ENCODE data around the gene FHIT.
"Not testable (repeated sequence)": the region's sequence is repeated elsewhere in the genome, so short reads cannot be mapped to it uniquely, and the experiment has no call there.

Gene FHIT

DNA sequence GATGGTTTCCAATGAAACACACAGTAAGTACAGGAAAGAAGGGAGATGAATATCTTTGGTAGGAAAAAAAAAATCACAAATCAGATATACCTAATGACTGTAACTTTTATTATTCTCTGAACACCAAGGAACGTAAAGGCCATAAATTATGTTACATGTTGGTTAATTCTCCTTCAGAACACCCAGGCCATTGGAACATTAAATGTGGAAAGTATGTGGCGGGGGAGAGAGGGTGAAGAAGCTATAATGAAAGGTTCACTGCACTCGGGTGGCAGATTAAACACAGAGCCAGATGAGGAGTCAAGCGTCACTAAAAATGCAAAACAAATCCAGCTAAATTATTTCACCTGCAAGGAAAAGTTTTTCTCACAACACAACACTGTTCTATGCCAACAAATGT lies 193.8 kb downstream of the FHIT start:
- DNase-seq (ENCODE audit: low read depth): no peak

DNA sequence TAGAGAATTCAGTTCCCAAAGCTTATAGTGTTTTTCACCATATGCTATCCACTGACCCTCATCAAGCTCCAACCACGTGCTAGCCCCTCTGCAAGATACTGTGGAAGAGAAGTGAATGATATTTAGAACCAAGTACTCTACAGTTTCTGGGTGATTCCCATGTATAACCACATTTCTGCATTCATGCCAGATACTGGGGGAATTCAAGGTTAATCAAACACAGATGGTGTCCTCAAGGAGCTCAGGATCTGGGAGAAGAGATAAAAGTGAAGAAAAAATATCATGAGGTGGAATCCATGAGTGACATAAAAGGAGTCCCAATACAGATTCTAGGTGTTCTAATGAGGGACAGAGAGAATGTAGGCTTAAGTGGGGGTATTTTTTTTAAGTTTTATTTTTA lies 195.8 kb downstream of the FHIT start:
- no peak for DNase-seq (ENCODE audit: low read depth)

DNA sequence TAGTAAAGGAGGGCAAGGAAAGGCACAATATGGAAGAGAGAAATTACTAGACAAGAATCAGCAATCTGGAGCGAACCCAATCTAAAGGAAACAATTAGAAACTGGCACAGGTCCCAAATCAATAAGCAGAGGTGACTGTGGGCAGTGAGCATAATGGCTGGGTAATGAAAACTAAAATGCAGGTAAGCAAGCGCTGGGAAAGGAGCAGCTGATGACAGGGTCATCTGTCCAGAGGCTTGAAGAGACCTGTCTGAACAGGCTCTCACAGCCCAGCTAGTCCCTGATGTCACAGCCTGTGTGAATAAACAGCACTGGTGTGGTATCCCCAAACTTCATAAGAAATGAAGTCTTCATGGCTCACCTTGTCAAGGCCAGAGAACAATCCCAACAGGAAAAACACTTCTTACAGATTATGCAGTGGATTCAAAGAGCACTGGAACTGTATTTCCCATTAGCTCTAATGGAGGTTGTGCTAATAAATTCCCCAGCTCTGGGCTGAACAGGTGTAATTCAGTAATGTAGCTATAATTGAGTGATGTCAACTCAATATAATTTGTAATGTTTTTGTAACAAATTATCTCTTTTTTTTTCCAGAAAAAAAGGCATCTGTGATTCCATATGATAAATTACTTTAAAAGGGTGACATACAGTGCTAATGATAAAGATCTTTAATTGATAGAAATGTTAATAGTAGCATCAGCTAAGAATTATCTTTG lies 197.3 kb downstream of the FHIT start:
- no peak for DNase-seq (ENCODE audit: low read depth)

DNA sequence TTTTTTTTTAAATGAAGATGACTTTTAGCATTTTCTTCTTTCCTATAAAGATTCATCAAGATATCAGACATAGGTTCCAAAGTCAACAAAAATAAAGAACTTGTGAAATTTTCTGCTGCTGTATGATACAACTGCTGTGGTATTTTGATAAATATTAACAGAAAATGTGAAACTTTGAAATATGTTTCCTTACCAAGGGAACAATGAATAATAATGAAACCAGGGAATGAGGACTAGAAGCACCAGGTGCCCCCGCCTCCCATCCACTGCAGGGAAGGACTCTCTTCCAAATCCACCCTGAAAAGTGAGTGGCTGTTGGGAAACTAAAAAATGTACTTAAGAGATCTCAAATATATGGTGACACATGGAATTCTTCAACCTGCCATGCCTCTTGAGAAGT lies 198.4 kb downstream of the FHIT start:
- no peak for DNase-seq (ENCODE audit: low read depth)

DNA sequence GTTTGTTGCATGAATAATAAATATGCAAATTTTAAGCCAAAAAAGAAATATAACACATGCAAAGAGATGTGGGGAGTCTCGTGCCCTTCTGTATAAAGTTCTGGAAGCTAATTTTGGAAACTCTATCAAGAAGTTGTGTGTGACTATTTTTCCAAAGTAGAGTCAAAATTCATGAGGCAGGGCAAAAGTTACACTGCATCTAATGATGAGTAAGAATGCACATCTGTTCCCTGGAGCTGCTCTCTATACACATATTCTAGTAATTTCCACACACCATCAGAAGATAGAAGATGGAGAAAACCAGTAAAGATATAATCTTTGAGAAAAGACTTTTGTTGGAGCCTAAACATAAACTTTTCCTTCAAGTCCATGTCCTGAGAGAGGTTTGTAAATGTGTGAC lies 199.6 kb downstream of the FHIT start:
- no peak for DNase-seq (ENCODE audit: low read depth)

- not testable (repeated sequence) for DNase-seq (ENCODE audit: low read depth)
These were observed 206.1 kb downstream of the FHIT start for GRCh38 chr3:61045169-61045568.

DNA sequence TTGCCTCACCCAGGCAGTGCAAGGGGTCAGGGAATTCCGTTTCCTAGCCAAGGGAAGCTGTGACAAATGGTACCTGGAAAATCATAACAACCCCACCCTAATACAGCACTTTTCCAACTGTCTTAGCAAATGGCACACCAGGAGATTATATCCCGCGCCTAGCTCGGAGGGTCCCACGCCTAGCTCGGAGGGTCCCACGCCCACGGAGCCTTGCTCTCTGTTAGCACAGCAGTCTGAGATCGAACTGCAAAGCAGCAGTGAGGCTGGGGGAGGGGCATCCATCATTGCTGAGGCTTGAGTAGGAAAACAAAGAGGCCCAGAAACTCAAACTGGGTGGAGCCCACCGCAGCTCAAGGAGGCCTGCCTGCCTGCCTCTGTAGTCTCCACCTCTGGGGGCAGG lies 208.1 kb downstream of the FHIT start:
- no peak for DNase-seq (ENCODE audit: low read depth)

DNA sequence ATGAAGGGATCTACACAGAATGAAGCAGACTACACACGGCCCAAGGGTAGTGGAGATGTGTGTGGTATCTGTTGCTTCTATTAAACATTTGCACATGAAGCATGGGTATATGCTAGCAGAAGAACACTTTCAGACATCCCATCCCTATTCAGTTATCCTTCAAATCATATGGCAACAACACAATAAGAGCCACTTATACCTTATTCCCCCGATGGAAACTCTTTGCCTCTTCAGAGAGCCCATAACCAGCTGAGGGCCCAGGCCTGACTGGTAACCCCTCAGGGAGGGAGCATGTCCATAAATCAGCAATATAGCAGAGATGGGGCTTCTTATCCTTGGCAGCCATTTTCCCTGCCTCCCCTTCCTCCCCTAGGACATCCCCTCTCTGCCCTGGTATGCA lies 210.6 kb downstream of the FHIT start:
- no peak for DNase-seq (ENCODE audit: low read depth)

GRCh38 chr3:61035573-61035972 lies 215.7 kb downstream of the FHIT start:
- no peak for DNase-seq (ENCODE audit: low read depth)

- no peak for DNase-seq (ENCODE audit: low read depth)
These were observed 218.3 kb downstream of the FHIT start for GRCh38 chr3:61032991-61033390.

GRCh38 chr3:61031503-61031902 lies 219.7 kb downstream of the FHIT start:
- DNase-seq (ENCODE audit: low read depth): no peak

GRCh38 chr3:61030469-61031035 lies 220.7 kb downstream of the FHIT start:
- DNase-seq (ENCODE audit: low read depth): no peak

DNA sequence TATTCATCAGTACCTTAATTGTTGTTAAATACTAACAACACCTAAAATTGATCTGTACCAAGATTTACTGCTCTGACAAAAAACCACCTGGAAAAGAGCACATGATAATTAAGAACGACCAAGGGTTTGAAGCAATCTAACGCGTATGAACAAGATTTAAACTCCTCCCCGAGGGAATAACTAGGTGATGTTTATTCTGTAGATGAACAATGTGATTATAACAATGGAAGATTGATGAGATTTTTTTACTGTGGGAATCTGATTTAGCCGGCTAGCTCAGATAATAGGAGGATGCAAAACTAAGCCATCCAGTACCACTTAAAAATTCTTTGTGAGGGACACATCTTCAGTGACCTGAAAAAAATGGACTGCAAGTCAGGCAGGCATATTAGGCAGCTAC lies 222.1 kb downstream of the FHIT start:
- DNase-seq (ENCODE audit: low read depth): no peak

DNA sequence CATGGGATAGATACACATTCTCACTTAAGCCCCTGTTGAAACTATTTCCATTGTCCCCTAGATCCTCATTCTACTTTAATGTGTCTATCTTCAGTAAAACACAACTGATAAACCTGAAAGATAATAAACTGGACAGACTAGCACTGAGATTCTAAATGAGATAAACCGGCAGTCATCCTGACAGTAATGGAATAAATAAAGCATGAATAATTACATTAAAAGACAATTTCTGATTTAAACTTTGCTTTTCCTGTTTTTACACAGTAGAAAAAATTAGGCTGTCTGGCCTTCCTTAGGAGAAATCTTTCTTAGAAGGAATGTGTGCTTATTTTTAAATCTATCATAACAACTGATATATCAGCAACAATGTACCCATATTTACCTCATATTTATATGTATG lies 232.4 kb downstream of the FHIT start:
- DNase-seq (ENCODE audit: low read depth): no peak

DNA sequence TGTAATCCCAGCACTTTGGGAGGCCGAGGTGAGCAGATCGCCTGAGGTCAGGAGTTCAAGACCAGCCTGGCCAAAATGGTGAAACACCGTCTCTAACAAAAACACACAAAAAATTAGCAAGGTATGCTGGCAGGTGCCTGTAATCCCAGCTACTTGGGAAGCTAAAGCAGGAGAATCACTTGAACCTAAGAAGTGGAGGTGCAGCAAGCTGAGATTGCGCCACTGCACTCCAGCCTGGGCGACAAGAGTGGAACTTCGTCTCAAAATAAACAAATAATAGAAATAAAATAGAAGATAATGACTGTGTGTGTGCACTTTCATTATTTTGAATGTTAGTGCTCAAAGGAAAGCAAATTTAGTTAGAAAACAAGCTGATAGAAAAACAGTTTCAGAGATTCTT lies 234.2 kb downstream of the FHIT start:
- DNase-seq (ENCODE audit: low read depth): not testable (repeated sequence)

GRCh38 chr3:61015859-61016258 lies 235.4 kb downstream of the FHIT start:
- DNase-seq (ENCODE audit: low read depth): no peak

GRCh38 chr3:61015408-61015807 lies 235.8 kb downstream of the FHIT start:
- DNase-seq (ENCODE audit: low read depth): no peak

DNA sequence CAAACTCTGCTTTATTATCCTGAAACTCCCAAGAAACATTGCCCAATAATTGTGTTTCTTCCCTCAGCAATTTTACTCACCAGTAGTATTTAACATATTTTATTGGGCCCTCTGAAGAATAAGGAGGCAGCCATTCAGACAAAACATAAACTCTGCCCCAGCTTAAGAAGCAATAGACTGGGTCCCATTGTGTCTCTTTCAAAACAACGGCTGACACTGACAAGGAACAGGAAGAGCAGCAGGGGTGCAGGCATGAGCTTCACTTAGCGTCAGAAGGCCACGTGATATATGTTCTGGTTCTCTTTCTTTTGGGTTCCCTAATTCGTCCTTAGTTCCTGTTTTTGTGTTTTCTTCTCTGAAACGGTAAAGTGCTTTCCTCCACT lies 242.3 kb downstream of the FHIT start:
- DNase-seq (ENCODE audit: low read depth): no peak

DNA sequence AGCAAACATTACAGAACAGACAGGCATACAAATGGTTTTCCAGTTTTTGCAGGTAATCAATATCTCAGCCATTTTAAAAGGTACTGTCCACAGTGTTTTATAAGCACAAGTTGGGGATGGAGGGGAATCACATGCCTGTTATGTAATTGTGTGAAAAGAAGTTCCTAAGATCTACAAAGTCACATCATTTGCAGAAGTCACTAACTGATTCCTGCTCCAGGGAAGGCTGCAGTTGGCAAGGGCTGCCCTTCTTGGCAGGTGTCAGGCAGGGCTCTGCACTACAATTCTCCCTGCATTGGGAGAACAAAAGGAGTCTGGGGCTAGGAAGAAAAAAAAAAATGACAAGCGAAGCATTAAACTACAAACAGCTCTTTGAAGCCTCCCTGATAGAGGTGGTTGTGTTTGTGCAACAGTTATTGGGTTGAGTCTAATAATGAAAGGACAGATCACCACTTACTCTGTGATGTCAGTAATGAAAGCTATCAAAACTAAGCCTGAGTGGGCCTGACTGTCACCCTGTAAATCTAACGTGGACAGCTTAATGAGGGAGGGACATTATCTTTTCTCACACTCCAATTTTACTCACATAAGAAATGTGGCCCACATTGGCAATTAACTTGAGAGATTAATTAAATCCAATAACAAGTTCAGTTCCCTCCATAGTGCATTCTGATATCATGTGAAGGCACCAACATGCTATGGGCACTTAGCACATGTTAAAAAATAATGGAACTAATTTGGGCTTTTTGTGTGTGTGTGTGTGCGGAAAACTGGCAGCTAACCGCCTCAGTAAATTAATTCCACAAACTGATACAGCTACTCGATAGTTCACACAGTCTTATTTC lies 242.9 kb downstream of the FHIT start:
- DNase-seq (ENCODE audit: low read depth): no peak

- DNase-seq (ENCODE audit: low read depth): no peak
These were observed 245.7 kb downstream of the FHIT start for GRCh38 chr3:61005591-61005990.

DNA sequence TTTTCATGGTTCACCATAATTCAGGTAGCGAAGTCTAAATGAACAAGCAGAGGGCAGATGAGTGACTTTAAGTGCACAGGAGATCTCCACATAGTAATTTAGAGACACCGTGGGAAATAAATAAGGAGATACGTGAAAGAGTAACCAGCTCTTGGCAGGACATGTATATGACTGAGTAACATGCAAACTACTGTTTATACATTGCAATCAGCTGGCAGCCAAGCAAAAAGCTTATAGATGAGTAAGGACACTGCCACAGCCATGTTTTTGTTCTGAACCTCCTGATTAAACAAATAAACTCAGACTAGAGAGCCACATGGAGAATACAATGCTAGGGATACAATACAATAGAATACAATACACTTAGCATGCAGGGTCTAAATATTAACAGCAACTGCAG lies 252.4 kb downstream of the FHIT start:
- DNase-seq (ENCODE audit: low read depth): no peak

DNA sequence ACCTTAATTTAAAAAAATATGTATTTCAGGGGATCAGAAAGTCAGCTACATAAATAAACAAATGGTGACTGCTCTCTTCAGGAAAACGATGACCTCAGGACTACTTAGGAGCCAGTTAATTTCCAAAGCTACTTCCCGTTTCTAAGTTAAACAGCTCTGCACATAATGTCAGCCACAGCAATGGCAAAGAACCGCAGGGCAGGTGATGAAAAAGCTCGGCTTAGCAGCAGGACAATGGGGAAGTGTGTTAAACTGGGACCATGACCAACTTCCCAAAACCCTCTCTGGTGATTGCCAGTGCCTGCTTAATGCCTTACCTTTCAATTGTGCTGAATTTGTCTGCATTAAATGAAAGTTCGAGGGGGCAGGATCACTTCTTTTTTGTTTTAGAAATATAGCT lies 258.9 kb downstream of the FHIT start:
- no peak for DNase-seq (ENCODE audit: low read depth)

GRCh38 chr3:60990442-60990730 lies 260.9 kb downstream of the FHIT start:
- no peak for DNase-seq (ENCODE audit: low read depth)

All from amniotic epithelial cell (primary cell).